Measurements from ENCODE around the gene PKDCC. TPM values are rescaled to one million over a fixed set of nuclear protein-coding genes. Genes with fewer than 3 reads are reported as not detected.
A peak's percentile ranks its signal among the peaks of the same experiment; 100 is the strongest.

The PKDCC gene
- total and polyA plus RNA-seq, 2 of the 13 experiments (the other 11 are each of a cell fraction or from before 2014, with no cell fraction given) = 52.6 to 58.8 TPM

- TF ChIP-seq MAFF (IDR thresholded peaks at IDR 0.05; ENCODE audit: low read depth, low read length) (0 out of 2 replicates have a peak, but pooled peaks have one; percentile 20), NR0B2 (CRISPR knock-in tag; IDR thresholded peaks at IDR 0.05) (no peak), ZNF607 (CRISPR knock-in tag; IDR thresholded peaks at IDR 0.05; ENCODE audit: borderline replicate concordance) (peak; percentile 71; the same call in 1 of the 2 replicates), MLXIP (CRISPR knock-in tag; IDR thresholded peaks at IDR 0.05; ENCODE audit: borderline replicate concordance) (0 out of 2 replicates have a peak, but pooled peaks have one; percentile 47), ELF3 (CRISPR knock-in tag; IDR thresholded peaks at IDR 0.05) (peak; percentile 96), ZMYM2 (CRISPR knock-in tag; IDR thresholded peaks at IDR 0.05) (peak; percentile 69; the same call in 1 of the 2 replicates), TEAD3 (CRISPR knock-in tag; optimal IDR thresholded peaks at IDR 0.05; ENCODE audit: borderline replicate concordance) (peak; percentile 78), CHD4 (IDR thresholded peaks at IDR 0.05; ENCODE audit: borderline replicate concordance, low read length) (peak; percentile 80; the same call in 1 of the 2 replicates), NFIC (IDR thresholded peaks at IDR 0.05; ENCODE audit: low read length) (peak; percentile 94), ZMYM3 (CRISPR knock-in tag; IDR thresholded peaks at IDR 0.05) (peak; percentile 31; the same call in 1 of the 2 replicates), MBD4 (IDR thresholded peaks at IDR 0.05; ENCODE audit: borderline replicate concordance, low read length) (peak; percentile 90), SALL2 (CRISPR knock-in tag; IDR thresholded peaks at IDR 0.05) (0 out of 2 replicates have a peak, but pooled peaks have one; percentile 33), ZSCAN21 (CRISPR knock-in tag; IDR thresholded peaks at IDR 0.05; ENCODE audit: borderline replicate concordance) (0 out of 2 replicates have a peak, but pooled peaks have one; percentile 27), ZNF335 (CRISPR knock-in tag; IDR thresholded peaks at IDR 0.05) (peak; percentile 20; the same call in 1 of the 2 replicates), HNRNPL (IDR thresholded peaks at IDR 0.05; ENCODE audit: low read depth, low read length) (peak; percentile 80), PHF21A (CRISPR knock-in tag; IDR thresholded peaks at IDR 0.05) (peak; percentile 87; the same call in 1 of the 2 replicates), RXRB (CRISPR knock-in tag; IDR thresholded peaks at IDR 0.05; ENCODE audit: borderline replicate concordance) (peak; percentile 93), RCOR2 (CRISPR knock-in tag; IDR thresholded peaks at IDR 0.05) (peak; percentile 98), KLF11 (CRISPR knock-in tag; IDR thresholded peaks at IDR 0.05) (peak; percentile 45; the same call in 1 of the 2 replicates), KDM4B (CRISPR knock-in tag; IDR thresholded peaks at IDR 0.05) (0 out of 2 replicates have a peak, but pooled peaks have one; percentile 57), IRF2 (CRISPR knock-in tag; IDR thresholded peaks at IDR 0.05) (peak; percentile 70; the same call in 1 of the 2 replicates)
Measured at GRCh38 chr2:42092084-42092996, 44.5 kb downstream of the PKDCC start (continued).

Data from HepG2 (cell line).